Subcutaneous adipose tissue (tissue), 4 donors: ENCODE results near the gene PPOX. TPM values are rescaled to one million over a fixed set of nuclear protein-coding genes. Genes with fewer than 3 reads are reported as not detected.

Experiments
- small RNA-seq: library from RNA; depleted of rRNA; stranded (forward); fragments of <200 nt; gene quantifications from one replicate; pipeline ENCODE3, GENCODE V24; 2016
- total RNA-seq, 4 donors: library from RNA; depleted of rRNA; stranded (reverse); fragments of >200 nt; gene quantifications; one replicate each; pipeline ENCODE4 v1.1.0, GENCODE V29; 2016
- TF ChIP-seq, protein P1 (sequence below): fragments of 450-650 bp; IDR thresholded peaks from one replicate; pipeline ENCODE4 v1.5.1; 2016; ENCODE audit warnings: low read depth, mild to moderate bottlenecking, control low read depth, antibody characterized with exemption, moderate library complexity

The PPOX gene
- total RNA-seq, 4 donors from 2014 or later, result 7.7 to 28.4 (median 17.8) TPM

DNA sequence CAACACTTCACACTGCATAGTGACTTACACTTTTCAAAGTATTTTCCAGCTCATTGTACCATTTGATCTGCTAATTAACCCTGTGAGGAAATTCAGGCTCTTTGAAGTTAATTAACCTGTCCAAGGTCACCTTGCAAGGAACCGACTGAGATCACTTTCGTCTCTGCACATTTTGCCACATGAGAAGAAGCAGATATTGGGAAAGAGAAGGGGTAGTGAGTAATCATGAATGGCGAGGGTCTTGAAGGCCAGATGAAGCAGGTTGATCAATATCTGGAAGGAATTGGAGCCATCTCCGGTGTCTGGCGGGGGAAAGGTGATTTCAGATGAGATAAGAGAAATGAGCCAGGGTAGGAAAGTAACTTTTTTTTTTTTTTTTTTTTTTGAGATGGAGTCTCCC, 53.8 kb downstream of the PPOX start:
- TF ChIP-seq, protein P1, sequence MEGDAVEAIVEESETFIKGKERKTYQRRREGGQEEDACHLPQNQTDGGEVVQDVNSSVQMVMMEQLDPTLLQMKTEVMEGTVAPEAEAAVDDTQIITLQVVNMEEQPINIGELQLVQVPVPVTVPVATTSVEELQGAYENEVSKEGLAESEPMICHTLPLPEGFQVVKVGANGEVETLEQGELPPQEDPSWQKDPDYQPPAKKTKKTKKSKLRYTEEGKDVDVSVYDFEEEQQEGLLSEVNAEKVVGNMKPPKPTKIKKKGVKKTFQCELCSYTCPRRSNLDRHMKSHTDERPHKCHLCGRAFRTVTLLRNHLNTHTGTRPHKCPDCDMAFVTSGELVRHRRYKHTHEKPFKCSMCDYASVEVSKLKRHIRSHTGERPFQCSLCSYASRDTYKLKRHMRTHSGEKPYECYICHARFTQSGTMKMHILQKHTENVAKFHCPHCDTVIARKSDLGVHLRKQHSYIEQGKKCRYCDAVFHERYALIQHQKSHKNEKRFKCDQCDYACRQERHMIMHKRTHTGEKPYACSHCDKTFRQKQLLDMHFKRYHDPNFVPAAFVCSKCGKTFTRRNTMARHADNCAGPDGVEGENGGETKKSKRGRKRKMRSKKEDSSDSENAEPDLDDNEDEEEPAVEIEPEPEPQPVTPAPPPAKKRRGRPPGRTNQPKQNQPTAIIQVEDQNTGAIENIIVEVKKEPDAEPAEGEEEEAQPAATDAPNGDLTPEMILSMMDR, result no peak

Small RNA genes within 50 kb of the gene (small RNA-seq; reads per million reads assigned to genes)
- not detected for gene RF01225

Other genes with a start within 250 kb of the PPOX start
- gene ITLN2, start 211.6 kb upstream of the PPOX start, total RNA-seq, result not detected
- 100 to 1,000 TPM in 1 of 4 donors, 10 to 100 TPM in 3; 38.6 to 133 (median 51.5) TPM for gene F11R, start 145.3 kb upstream of the PPOX start, total RNA-seq
- 10 to 100 TPM in 3 of 4 donors, 1 to 10 TPM in 1; 8.6 to 65.4 (median 43.8) TPM for gene TSTD1, start 127.5 kb upstream of the PPOX start, total RNA-seq
- gene USF1, start 120.4 kb upstream of the PPOX start, total RNA-seq, result 10 to 100 TPM; 40.1 to 81.4 (median 74.9) TPM
- gene ARHGAP30, start 96.5 kb upstream of the PPOX start, total RNA-seq, result 10 to 100 TPM in 3 of 4 donors, 1 to 10 TPM in 1; 6.0 to 46.9 (median 17.6) TPM
- 1 to 10 TPM in 1 of 4 donors, under 1 TPM in 1, not detected in 2; 0.22 to 2.4 TPM for gene NECTIN4, start 76.9 kb upstream of the PPOX start, total RNA-seq
- 1 to 10 TPM in 2 of 4 donors, under 1 TPM in 1, not detected in 1; 0.68 to 4.8 (median 1.7) TPM for gene KLHDC9, start 68.1 kb upstream of the PPOX start, total RNA-seq
- gene PFDN2, start 48.4 kb upstream of the PPOX start, total RNA-seq, result 10 to 100 TPM; 35.0 to 57.1 (median 42.5) TPM
- 10 to 100 TPM; 20.4 to 41.1 (median 35.3) TPM for gene NIT1, start 48.3 kb upstream of the PPOX start, total RNA-seq
- gene DEDD, start 33.8 kb upstream of the PPOX start, total RNA-seq, result 10 to 100 TPM; 25.2 to 36.8 (median 36.4) TPM
- gene UFC1, start 12.4 kb upstream of the PPOX start, total RNA-seq, result 100 to 1,000 TPM in 1 of 4 donors, 10 to 100 TPM in 3; 41.8 to 109 (median 65.4) TPM
- gene USP21, start 6.9 kb upstream of the PPOX start, total RNA-seq, result 10 to 100 TPM in 2 of 4 donors, 1 to 10 TPM in 2; 8.8 to 19.6 (median 11.0) TPM
- 10 to 100 TPM; 11.7 to 25.3 (median 19.8) TPM for gene B4GALT3, start 11.1 kb downstream of the PPOX start, total RNA-seq
- gene ADAMTS4, start 32.6 kb downstream of the PPOX start, total RNA-seq, result 10 to 100 TPM; 16.8 to 79.3 (median 33.9) TPM
- 100 to 1,000 TPM in 2 of 4 donors, 10 to 100 TPM in 2; 74.7 to 125 (median 106) TPM for gene NDUFS2, start 35.9 kb downstream of the PPOX start, total RNA-seq
- 100 to 1,000 TPM in 3 of 4 donors, 10 to 100 TPM in 1; 39.6 to 510 (median 152) TPM for gene FCER1G, start 48.9 kb downstream of the PPOX start, total RNA-seq
- gene APOA2, start 57.2 kb downstream of the PPOX start, total RNA-seq, result not detected
- 10 to 100 TPM in 2 of 4 donors, 1 to 10 TPM in 2; 7.5 to 10.6 (median 9.9) TPM for gene TOMM40L, start 59.6 kb downstream of the PPOX start, total RNA-seq
- gene NR1I3, start 71.8 kb downstream of the PPOX start, total RNA-seq, result not detected
- gene PCP4L1, start 92.3 kb downstream of the PPOX start, total RNA-seq, result not detected
- gene MPZ, start 143.5 kb downstream of the PPOX start, total RNA-seq, result 1 to 10 TPM; 2.4 to 7.8 (median 3.9) TPM
- 10 to 100 TPM; 27.1 to 41.8 (median 34.4) TPM for gene SDHC, start 148.0 kb downstream of the PPOX start, total RNA-seq
- not detected for gene CFAP126, start 201.4 kb downstream of the PPOX start, total RNA-seq